ENCODE data around the gene SLC6A19.

Gene SLC6A19

DNA sequence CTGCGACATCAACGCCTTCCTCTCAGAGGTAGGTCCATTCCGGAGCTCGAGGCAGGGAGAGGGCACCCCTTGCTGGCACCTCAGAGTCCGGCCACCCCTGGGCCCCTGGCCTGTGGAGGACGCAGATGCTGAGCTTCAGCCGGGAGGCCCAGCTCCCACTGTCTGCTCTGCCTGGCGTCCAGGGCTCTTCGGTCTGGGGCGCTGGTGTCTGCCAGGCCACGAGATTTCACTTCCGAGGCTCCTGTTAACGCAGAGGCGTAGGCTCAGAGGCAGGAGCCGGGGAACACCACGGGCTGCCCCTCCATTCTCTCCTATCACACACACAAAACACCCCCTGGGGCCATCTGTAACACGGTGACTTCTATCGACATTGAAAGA is 15.5 kb downstream of the SLC6A19 start:
- no peak for TF ChIP-seq CTCF (IDR thresholded peaks at IDR 0.05)

GRCh38 chr5:1217596-1218206 is 16.3 kb downstream of the SLC6A19 start:
- no peak for TF ChIP-seq CTCF (IDR thresholded peaks at IDR 0.05)

GRCh38 chr5:1218351-1219080 is 17.1 kb downstream of the SLC6A19 start:
- no peak for TF ChIP-seq CTCF (IDR thresholded peaks at IDR 0.05)

- TF ChIP-seq CTCF (IDR thresholded peaks at IDR 0.05): no peak
These were observed 17.8 kb downstream of the SLC6A19 start for GRCh38 chr5:1219098-1219767.

DNA sequence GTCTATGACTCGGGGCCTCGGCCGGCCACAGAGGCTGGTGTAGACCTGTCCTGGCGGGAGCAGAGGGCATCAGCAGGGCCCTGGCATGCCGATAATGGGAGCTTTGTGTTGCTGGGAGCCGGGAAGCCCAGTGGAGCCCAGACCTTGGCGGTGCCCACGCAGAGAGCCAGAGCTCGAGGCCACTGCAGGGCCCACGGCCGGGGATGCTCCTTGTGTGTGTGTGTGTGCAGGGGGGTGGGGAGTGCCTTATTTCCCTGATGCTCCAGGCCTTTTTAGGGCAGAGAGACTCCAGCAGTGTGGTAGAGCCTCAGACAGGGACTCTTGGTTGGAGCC is 18.3 kb downstream of the SLC6A19 start:
- no peak for TF ChIP-seq CTCF (IDR thresholded peaks at IDR 0.05)

- no peak for TF ChIP-seq CTCF (IDR thresholded peaks at IDR 0.05)
These were observed 19.0 kb downstream of the SLC6A19 start for GRCh38 chr5:1220351-1220750.

DNA sequence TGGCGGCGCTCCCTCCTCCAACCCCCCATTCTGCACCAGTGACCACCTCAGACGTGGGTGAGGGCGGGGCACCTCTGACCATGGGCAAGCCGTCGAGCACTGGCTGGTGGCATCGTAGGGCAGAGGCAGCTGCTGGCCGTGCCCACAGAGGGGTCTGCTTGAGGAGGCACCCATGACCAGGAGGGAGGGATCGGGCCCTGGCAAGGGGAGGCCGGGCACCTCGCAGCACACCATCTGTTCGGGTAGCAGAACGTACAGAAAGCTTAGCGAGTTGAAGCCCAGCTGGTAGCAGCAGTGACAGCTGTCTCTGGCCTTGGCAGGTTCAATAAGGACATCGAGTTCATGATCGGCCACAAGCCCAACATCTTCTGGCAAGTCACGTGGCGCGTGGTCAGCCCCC is 19.4 kb downstream of the SLC6A19 start:
- no peak for TF ChIP-seq CTCF (IDR thresholded peaks at IDR 0.05)
